Thoracic aorta (tissue), 2 donors: ENCODE results near the gene CLDN9. TPM values are rescaled to one million over a fixed set of nuclear protein-coding genes. Genes with fewer than 3 reads are reported as not detected.

Source experiments
- ATAC-seq: fragments of 150-250 bp; one replicate; pipeline ENCODE4 v1.8.0; 2017; ENCODE audit warnings: low read depth; ENCODE audit not compliant: insufficient number of reproducible peaks, low FRiP score
- DNase-seq: peaks from one replicate; pipeline ENCODE4 v3.0.0-alpha.2; 2020; ENCODE audit warnings: low spot score
- H3K27ac ChIP-seq, 2 donors: fragments of 200-600 bp; sonication (generic); 1 replicate in 1 of 2; 2 replicates in 1 of 2; pipeline ENCODE4 v1.5.1; 2016; ENCODE audit warnings: mild to moderate bottlenecking in 2 of 2, moderate library complexity in 2 of 2
- H3K27me3 ChIP-seq: fragments of 200-600 bp; sonication (generic); replicated peaks from 2 replicates; pipeline ENCODE4 v1.6.0; 2016; ENCODE audit warnings: mild to moderate bottlenecking; ENCODE audit not compliant: insufficient read depth
- H3K36me3 ChIP-seq: fragments of 200-600 bp; sonication (generic); one replicate; pipeline ENCODE4 v1.5.1; 2016
- H3K4me1 ChIP-seq, 2 donors: fragments of 200-600 bp; sonication (generic); 1 replicate in 1 of 2; 2 replicates in 1 of 2; pipeline versions ENCODE4 v1.5.1 to v1.6.0; 2016; ENCODE audit warnings: low read depth in 2 of 2, mild to moderate bottlenecking in 1 of 2; ENCODE audit not compliant: control insufficient read depth in 1 of 2
- H3K4me3 ChIP-seq: fragments of 200-600 bp; sonication (generic); 2 replicates; pipeline ENCODE4 v1.5.1; 2016; ENCODE audit warnings: mild to moderate bottlenecking
- H3K9me3 ChIP-seq: fragments of 200-600 bp; sonication (generic); 2 replicates; pipeline ENCODE4 v1.5.1; 2016
- CTCF ChIP-seq: fragments of 200-600 bp; sonication (generic); IDR thresholded peaks from one replicate; pipeline ENCODE4 v1.5.1; 2019; ENCODE audit warnings: antibody characterized with exemption
- total RNA-seq, 2 donors: library from RNA; depleted of rRNA; stranded (reverse); fragments of >200 nt; gene quantifications; one replicate each; pipeline versions ENCODE4 v1.1.0 to v1.2.3, GENCODE V29; 2016

CLDN9 gene
- total RNA-seq, 2 donors from 2014 or later, result 1.5 TPM; not detected in 1

- Histone ChIP-seq H3K4me3 (no peak overlapping the region), H3K27me3 (no peaks in the 10 kb centered on the region), H3K36me3 (no peaks in the 10 kb centered on the region), H3K9me3 (no peaks in the 10 kb centered on the region), H3K4me1 (peaks cover 11 to 20% of the 10 kb centered on the region in 2 donors), H3K27ac (no peak overlapping the region)
- no peak for DNase-seq
- no peak for ATAC-seq
- TF ChIP-seq CTCF, result no peak
Measured at GRCh38 chr16:3056336-3057180, 43.8 kb downstream of the CLDN9 start.

GRCh38 chr16:3057181-3058138, 44.7 kb downstream of the CLDN9 start:
- Histone ChIP-seq H3K9me3 (no peaks in the 10 kb centered on the region), H3K27me3 (no peaks in the 10 kb centered on the region), H3K4me3 (peak overlapping the region; percentile 94), H3K27ac (no peak overlapping the region), H3K36me3 (no peaks in the 10 kb centered on the region), H3K4me1 (peaks cover 11 to 20% of the 10 kb centered on the region in 2 donors)
- DNase-seq (no peak), ATAC-seq (no peak)
- TF ChIP-seq CTCF, result no peak

- ATAC-seq (no peak), DNase-seq (no peak)
- Histone ChIP-seq H3K9me3 (no peaks in the 10 kb centered on the region), H3K27ac (peak overlapping the region in 1 of 2 donors; percentile 41), H3K4me1 (peaks cover 11 to 20% of the 10 kb centered on the region in 2 donors), H3K27me3 (no peaks in the 10 kb centered on the region), H3K4me3 (peak overlapping the region; percentile 94), H3K36me3 (no peaks in the 10 kb centered on the region)
- TF ChIP-seq CTCF, result no peak
Measured at GRCh38 chr16:3058139-3059030, 45.7 kb downstream of the CLDN9 start.

- peak; percentile 97 for TF ChIP-seq CTCF
- no peaks in the 10 kb centered on the region for H3K27me3 ChIP-seq
- peak overlapping the region; percentile 39 to 41 for H3K27ac ChIP-seq
- DNase-seq (peak; percentile 54), ATAC-seq (peak; percentile 85)
- H3K36me3 ChIP-seq, result no peaks in the 10 kb centered on the region
- peak overlapping the region; percentile 94 for H3K4me3 ChIP-seq
- no peaks in the 10 kb centered on the region for H3K9me3 ChIP-seq
- H3K4me1 ChIP-seq, result peaks cover 11 to 20% of the 10 kb centered on the region in 2 donors
Measured at GRCh38 chr16:3059041-3059722, 46.5 kb downstream of the CLDN9 start.
